GM23338 (cell line): ENCODE results near the gene RPEL1.

Experiments
- CREB1 ChIP-seq: fragments of 250-450 bp; sonication (Bioruptor Pico); IDR thresholded peaks from 2 replicates; pipeline ENCODE4 v1.5.0; 2020; ENCODE audit warnings: low read depth, mild to moderate bottlenecking, moderate library complexity
- CTCF ChIP-seq, 2 experiments: fragments of 200-600 bp in 1 of 2; sonication (generic) in 1 of 2; conservative IDR thresholded peaks; 2 replicates each; pipeline versions ENCODE4 v1.5.1 to v1.6.1; 2016 to 2017; ENCODE audit warnings: antibody characterized with exemption in 2 of 2, low read depth in 2 of 2, mild to moderate bottlenecking in 2 of 2, moderate library complexity in 1 of 2
- EZH2phosphoT487 ChIP-seq: fragments of 200-600 bp; sonication (generic); IDR thresholded peaks from one replicate; pipeline ENCODE4 v1.8.1; 2018; ENCODE audit warnings: antibody characterized with exemption; ENCODE audit not compliant: unreplicated experiment
- JUNB ChIP-seq: IDR thresholded peaks from one replicate; pipeline ENCODE4 v1.6.1; 2016; ENCODE audit warnings: antibody characterized with exemption; ENCODE audit not compliant: unreplicated experiment
- POLR2AphosphoS5 ChIP-seq: IDR thresholded peaks from 2 replicates; pipeline ENCODE4 v1.6.1; 2016; ENCODE audit warnings: antibody characterized with exemption, low read depth

GRCh38 chr10:103227416-103227815, 18.3 kb upstream of the RPEL1 start:
- TF ChIP-seq POLR2AphosphoS5 (no peak), CTCF (conservative IDR thresholded peaks at IDR 0.05; ENCODE audit: low read depth in 2 of 2) (no peak), CREB1 (CRISPR knock-in tag) (no peak), JUNB (no peak), EZH2phosphoT487 (no peak)
